IMR-90 (cell line): ENCODE data around the gene GTF2I. TPM values are rescaled to one million over a fixed set of nuclear protein-coding genes. Genes with fewer than 3 reads are reported as not detected.

Source experiments
- ATAC-seq: fragments of 200-7000 bp; cut with Tn5 transposase; 2 replicates; pipeline ENCODE4 v1.9.1; 2020; ENCODE audit warnings: low read depth, mild to moderate bottlenecking, moderate library complexity
- BruUV-seq: library from RNA; stranded (reverse); fragments of 400-500 nt; replicated peaks from 2 replicates; lab custom pipeline; 2021; lab: Mats Ljungman, UMichigan
- CTCF ChIA-PET: fragments of 300-600 bp; formaldehyde crosslinking; extraction: SDS; loops from one replicate; lab custom pipeline; 2021; ENCODE audit warnings: antibody characterized with exemption; lab: Yijun Ruan, JAX
- POLR2A ChIA-PET: fragments of 300-600 bp; sonication (Branson Sonifier 250); formaldehyde crosslinking; loops from one replicate; lab custom pipeline; 2022; ENCODE audit warnings: antibody characterized with exemption; ENCODE audit not compliant: unreplicated experiment; lab: Charles Lee
- DNase-seq: peaks from one replicate; pipeline ENCODE4 v3.0.0; 2013
- H2AFZ ChIP-seq: replicated peaks from 2 replicates; pipeline ENCODE3; 2013; ENCODE audit warnings: low read length, mild to moderate bottlenecking; ENCODE audit not compliant: poor library complexity
- H2AK5ac ChIP-seq: 2 replicates; pipeline ENCODE4 v1.6.1; 2013; ENCODE audit warnings: low read depth, low read length, inconsistent platforms
- H2AK9ac ChIP-seq: replicated peaks from 2 replicates; pipeline ENCODE3; 2013; ENCODE audit warnings: mild to moderate bottlenecking, low read depth, low read length, moderate library complexity; ENCODE audit not compliant: poor library complexity
- H2BK120ac ChIP-seq: 2 replicates; pipeline ENCODE4 v1.6.1; 2013; ENCODE audit warnings: low read depth, low read length, inconsistent platforms
- H2BK15ac ChIP-seq: 3 replicates; pipeline ENCODE4 v1.6.1; 2013; ENCODE audit warnings: low read depth, low read length, inconsistent platforms
- H2BK20ac ChIP-seq: 2 replicates; pipeline ENCODE4 v1.6.1; 2013; ENCODE audit warnings: low read depth, mild to moderate bottlenecking, inconsistent platforms, low read length, moderate library complexity
- H2BK5ac ChIP-seq: 2 replicates; pipeline ENCODE4 v1.6.1; 2013; ENCODE audit warnings: mild to moderate bottlenecking, low read depth, low read length, inconsistent platforms; ENCODE audit not compliant: poor library complexity, severe bottlenecking
- H3K14ac ChIP-seq: replicated peaks from 2 replicates; pipeline ENCODE4 v1.6.1; 2013; ENCODE audit warnings: low read depth, low read length, inconsistent platforms
- H3K18ac ChIP-seq: 2 replicates; pipeline ENCODE4 v1.6.1; 2013; ENCODE audit warnings: low read depth, low read length, control low read depth
- H3K23ac ChIP-seq: 2 replicates; pipeline ENCODE4 v1.6.1; 2013; ENCODE audit warnings: low read depth, low read length, inconsistent platforms
- H3K27ac ChIP-seq: 2 replicates; pipeline ENCODE4 v1.5.1; 2013; ENCODE audit warnings: mild to moderate bottlenecking, control low read depth, low read length; ENCODE audit not compliant: insufficient read depth
- H3K27me3 ChIP-seq: 2 replicates; pipeline ENCODE4 v1.6.1; 2013; ENCODE audit warnings: low read length; ENCODE audit not compliant: control insufficient read depth, insufficient read depth
- H3K36me3 ChIP-seq: 2 replicates; pipeline ENCODE4 v1.6.1; 2013; ENCODE audit warnings: low read length, mixed read lengths; ENCODE audit not compliant: control insufficient read depth, insufficient read depth
- H3K4ac ChIP-seq: 2 replicates; pipeline ENCODE4 v1.6.1; 2013; ENCODE audit warnings: low read depth, low read length, inconsistent platforms
- H3K4me1 ChIP-seq: 2 replicates; pipeline ENCODE4 v1.6.1; 2013; ENCODE audit warnings: low read length, mixed read lengths; ENCODE audit not compliant: control insufficient read depth, insufficient read depth
- H3K4me2 ChIP-seq: 2 replicates; pipeline ENCODE4 v1.6.1; 2013; ENCODE audit warnings: low read depth, mild to moderate bottlenecking, control low read depth, low read length, moderate library complexity
- H3K4me3 ChIP-seq: 2 replicates; pipeline ENCODE4 v1.5.1; 2013; ENCODE audit warnings: low read depth, mild to moderate bottlenecking, control low read depth, low read length, moderate library complexity; ENCODE audit not compliant: insufficient read depth
- H3K56ac ChIP-seq: 2 replicates; pipeline ENCODE4 v1.6.1; 2013; ENCODE audit warnings: low read length, inconsistent platforms; ENCODE audit not compliant: insufficient read depth; ENCODE audit errors: extremely low read depth
- H3K79me1 ChIP-seq, 2 experiments: 2 replicates each; pipeline ENCODE4 v1.6.1; 2013; ENCODE audit warnings: low read length in 2 of 2, inconsistent platforms in 1 of 2, low read depth in 1 of 2
- H3K9ac ChIP-seq: 2 replicates; pipeline ENCODE4 v1.6.1; 2013; ENCODE audit warnings: low read depth, low read length, control low read depth
- H3K9me1 ChIP-seq: 2 replicates; pipeline ENCODE4 v1.6.1; 2013; ENCODE audit warnings: low read length, inconsistent platforms; ENCODE audit not compliant: insufficient read depth
- H3K9me3 ChIP-seq: 2 replicates; pipeline ENCODE4 v1.6.1; 2013; ENCODE audit warnings: low read length; ENCODE audit not compliant: control insufficient read depth, insufficient read depth
- H4K20me1 ChIP-seq: 2 replicates; pipeline ENCODE4 v1.6.1; 2013; ENCODE audit warnings: low read length, inconsistent platforms; ENCODE audit not compliant: insufficient read depth
- H4K5ac ChIP-seq: 2 replicates; pipeline ENCODE4 v1.6.1; 2013; ENCODE audit warnings: mild to moderate bottlenecking, low read depth, low read length, control low read depth
- H4K8ac ChIP-seq, 2 experiments: 2 replicates each; pipeline ENCODE4 v1.6.1; 2013; ENCODE audit warnings: low read depth in 2 of 2, low read length in 2 of 2, control low read depth in 1 of 2, inconsistent platforms in 1 of 2
- H4K91ac ChIP-seq: 2 replicates; pipeline ENCODE4 v1.6.1; 2013; ENCODE audit warnings: low read depth, low read length, inconsistent platforms; ENCODE audit not compliant: insufficient read depth
- BHLHE40 ChIP-seq: fragments of 150-350 bp; IDR thresholded peaks from 2 replicates; pipeline ENCODE4 v1.6.1; 2016; ENCODE audit warnings: mild to moderate bottlenecking, low read depth, low read length
- CEBPB ChIP-seq: IDR thresholded peaks from 2 replicates; pipeline ENCODE4 v1.6.1; 2012; ENCODE audit warnings: low read depth, low read length, improper control_type of control experiment
- FOS ChIP-seq: fragments of 150-350 bp; IDR thresholded peaks from 2 replicates; pipeline ENCODE4 v1.6.1; 2016; ENCODE audit warnings: low read depth, low read length
- MAFK ChIP-seq: IDR thresholded peaks from 2 replicates; pipeline ENCODE4 v1.6.1; 2012; ENCODE audit warnings: low read depth, low read length, improper control_type of control experiment
- MXI1 ChIP-seq: IDR thresholded peaks from 2 replicates; pipeline ENCODE4 v1.6.1; 2012; ENCODE audit warnings: low read depth, mild to moderate bottlenecking, low read length, moderate library complexity, borderline replicate concordance
- NFE2L2 ChIP-seq: fragments of 150-350 bp; IDR thresholded peaks from 2 replicates; pipeline ENCODE4 v1.6.1; 2016; ENCODE audit warnings: low read depth, mild to moderate bottlenecking, low read length
- POLR2A ChIP-seq: IDR thresholded peaks from 2 replicates; pipeline ENCODE4 v1.6.1; 2012; ENCODE audit warnings: mild to moderate bottlenecking, low read depth, low read length
- RAD21 ChIP-seq: IDR thresholded peaks from 2 replicates; pipeline ENCODE4 v1.6.1; 2012; ENCODE audit warnings: low read length, improper control_type of control experiment
- RCOR1 ChIP-seq: IDR thresholded peaks from 2 replicates; pipeline ENCODE4 v1.6.1; 2012; ENCODE audit warnings: mild to moderate bottlenecking, low read length, improper control_type of control experiment; ENCODE audit not compliant: insufficient replicate concordance
- RFX5 ChIP-seq: IDR thresholded peaks from 2 replicates; pipeline ENCODE4 v1.8.0; 2012; ENCODE audit warnings: low read depth, mild to moderate bottlenecking, low read length, moderate library complexity
- SMC3 ChIP-seq: fragments of 150-350 bp; IDR thresholded peaks from 2 replicates; pipeline ENCODE4 v1.6.1; 2016; ENCODE audit warnings: low read depth, mild to moderate bottlenecking, antibody characterized with exemption, low read length, moderate library complexity
- WGBS, 2 experiments: methylation state at CpG; one replicate each; pipeline versions ENCODE4 v1.1.5 to v1.1.7; 2013; ENCODE audit warnings: missing lambda C conversion rate in 2 of 2; ENCODE audit not compliant: insufficient read length in 1 of 2; ENCODE audit errors: extremely low coverage in 2 of 2; 5-methylcytosine and 5-hydroxymethylcytosine counted together
- dilution Hi-C: fragments of 300-500 bp; cut with HindIII; formaldehyde crosslinking; loops from one replicate; pipeline ENCODE4 v1.14.3; 2018; ENCODE audit warnings: low sequenced_read_pairs; ENCODE audit not compliant: unreplicated experiment
- in situ Hi-C: fragments of 300-500 bp; cut with MboI; formaldehyde crosslinking; loops from 3 replicates; pipeline ENCODE4 v1.14.3; 2019; ENCODE audit warnings: low sequenced_read_pairs, inconsistent platforms, mixed read lengths
- intact Hi-C: fragments of 100-400 bp; cut with micrococcal nuclease; formaldehyde crosslinking; loops from 2 replicates; pipeline ENCODE4 v1.10.0; 2022
- polyA plus RNA-seq, 3 experiments: library from polyadenylated mRNA; depleted of rRNA; stranded (reverse); fragments of >200 nt; gene quantifications; 2 replicates each; pipeline ENCODE4 v1.2.3, GENCODE V29; 2012; ENCODE audit warnings: low replicate concordance in 1 of 3
- total RNA-seq: library from RNA; depleted of rRNA; stranded (reverse); fragments of >200 nt; gene quantifications from 2 replicates; pipeline ENCODE4 v1.2.3, GENCODE V29; 2012
- TF ChIP-seq, protein P1 (sequence below): conservative IDR thresholded peaks from 2 replicates; pipeline ENCODE4 v1.5.1; 2012; ENCODE audit warnings: mild to moderate bottlenecking, low read depth, low read length, improper control_type of control experiment
- TF ChIP-seq, protein P2 (sequence below): fragments of 150-350 bp; IDR thresholded peaks from 2 replicates; pipeline ENCODE4 v1.6.1; 2017; ENCODE audit warnings: mild to moderate bottlenecking, antibody characterized with exemption, low read length, low read depth
- TF ChIP-seq, protein P3 (sequence below): fragments of 150-350 bp; IDR thresholded peaks from 2 replicates; pipeline ENCODE4 v1.6.1; 2016; ENCODE audit warnings: low read depth, mild to moderate bottlenecking, low read length, moderate library complexity, borderline replicate concordance

Gene GTF2I
- total and polyA plus RNA-seq, 2 of the 4 experiments (the other 2 are of a cell fraction) = 46.4 to 88.8 TPM

DNA sequence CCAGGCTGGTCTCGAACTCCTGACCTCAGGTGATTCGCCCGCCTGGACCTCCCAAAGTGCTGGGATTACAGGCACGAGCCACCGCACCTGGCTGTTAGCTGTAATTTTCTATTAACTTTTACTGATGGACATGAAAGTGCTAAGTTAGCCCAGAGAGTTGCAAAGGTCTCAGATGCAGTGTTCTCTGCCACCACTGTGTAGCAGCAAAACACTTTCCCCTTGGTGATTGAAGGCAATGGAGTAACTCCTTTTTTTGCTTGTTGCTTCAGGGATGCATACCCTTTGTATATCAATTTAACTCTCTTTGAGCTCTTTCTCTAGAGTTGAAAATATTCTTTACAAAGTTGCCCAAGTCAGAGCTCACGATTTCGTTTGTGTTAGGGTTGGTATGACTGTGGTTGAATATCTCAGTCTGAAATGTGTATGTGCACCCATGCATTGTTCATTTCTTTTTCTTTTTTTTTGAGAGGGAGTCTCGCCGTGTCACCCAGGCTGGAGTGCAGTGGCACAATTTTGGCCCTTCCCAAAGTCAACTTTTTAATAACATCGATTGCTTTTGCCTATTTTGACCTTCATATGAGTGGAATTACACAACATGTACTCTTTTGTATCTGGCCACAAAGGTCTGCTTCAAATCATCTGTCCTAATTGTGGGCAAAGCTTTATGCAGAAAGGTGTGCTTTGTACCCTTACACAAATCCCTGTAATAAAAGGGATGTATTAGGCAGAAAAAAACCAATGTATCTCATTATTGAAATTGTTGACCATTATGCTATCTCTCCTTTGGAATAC is 52.6 kb downstream of the GTF2I start:
- Histone ChIP-seq H3K4me1 (peaks cover 7% of the 10 kb centered on the region), H2AK9ac (no peak overlapping the region), H3K14ac (no peak overlapping the region), H3K9me1 (no peaks in the 10 kb centered on the region), H3K4me2 (no peak overlapping the region), H3K9ac (no peak overlapping the region), H3K23ac (no peak overlapping the region), H4K5ac (no peak overlapping the region; the same call in 1 of the 2 replicates), H3K27ac (peak overlapping the region; percentile 25; the same call in 1 of the 2 replicates), H3K9me3 (peaks cover 10% of the 10 kb centered on the region), H3K56ac (no peak overlapping the region), H4K91ac (no peak overlapping the region; the same call in 1 of the 2 replicates), H2AK5ac (no peak overlapping the region), H2AFZ (no peak overlapping the region), H2BK120ac (peak overlapping the region; percentile 2; the same call in 1 of the 2 replicates), H3K18ac (peak overlapping the region; percentile 24; the same call in 1 of the 2 replicates), H4K8ac (no peak overlapping the region), H4K20me1 (no peaks in the 10 kb centered on the region), H2BK20ac (no peak overlapping the region), H3K27me3 (no peaks in the 10 kb centered on the region), H3K4ac (no peak overlapping the region), H3K4me3 (no peak overlapping the region), H3K79me1 (peaks cover 24 to 42% of the 10 kb centered on the region in 2 experiments), H3K36me3 (peaks cover 61% of the 10 kb centered on the region), H2BK15ac (no peak overlapping the region), H2BK5ac (peak overlapping the region; percentile 70)
- ChIA-PET POLR2A (no interaction called here), CTCF (interaction anchor here (1.0 kb wide), 1 partner anchor 10 kb away, joined by 3 read pairs; no protein-coding TSS in a partner anchor)
- no CpG with 5 or more reads among the region's 10 CpGs for WGBS, 2 experiments
- intact Hi-C loops = loop anchor here (5.0 kb wide), 1 partner anchor 48 kb away; no protein-coding TSS in a partner anchor
- no peak for ATAC-seq
- no TSS peak for BruUV-seq
- DNase-seq = peak; percentile 7
- dilution Hi-C loops = no loop called here
- in situ Hi-C loops = loop anchor here (10.0 kb wide), 1 partner anchor 285 kb away; no protein-coding TSS in a partner anchor
- peak; percentile 24; the same call in 1 of the 2 replicates for TF ChIP-seq RAD21
- TF ChIP-seq FOS = no peak
- peak; percentile 15; the same call in 1 of the 2 replicates for TF ChIP-seq SMC3
- TF ChIP-seq CEBPB = no peak
- TF ChIP-seq RFX5 = no peak
- no peak for TF ChIP-seq BHLHE40
- TF ChIP-seq NFE2L2 = no peak
- TF ChIP-seq, protein P1, sequence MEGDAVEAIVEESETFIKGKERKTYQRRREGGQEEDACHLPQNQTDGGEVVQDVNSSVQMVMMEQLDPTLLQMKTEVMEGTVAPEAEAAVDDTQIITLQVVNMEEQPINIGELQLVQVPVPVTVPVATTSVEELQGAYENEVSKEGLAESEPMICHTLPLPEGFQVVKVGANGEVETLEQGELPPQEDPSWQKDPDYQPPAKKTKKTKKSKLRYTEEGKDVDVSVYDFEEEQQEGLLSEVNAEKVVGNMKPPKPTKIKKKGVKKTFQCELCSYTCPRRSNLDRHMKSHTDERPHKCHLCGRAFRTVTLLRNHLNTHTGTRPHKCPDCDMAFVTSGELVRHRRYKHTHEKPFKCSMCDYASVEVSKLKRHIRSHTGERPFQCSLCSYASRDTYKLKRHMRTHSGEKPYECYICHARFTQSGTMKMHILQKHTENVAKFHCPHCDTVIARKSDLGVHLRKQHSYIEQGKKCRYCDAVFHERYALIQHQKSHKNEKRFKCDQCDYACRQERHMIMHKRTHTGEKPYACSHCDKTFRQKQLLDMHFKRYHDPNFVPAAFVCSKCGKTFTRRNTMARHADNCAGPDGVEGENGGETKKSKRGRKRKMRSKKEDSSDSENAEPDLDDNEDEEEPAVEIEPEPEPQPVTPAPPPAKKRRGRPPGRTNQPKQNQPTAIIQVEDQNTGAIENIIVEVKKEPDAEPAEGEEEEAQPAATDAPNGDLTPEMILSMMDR = 0 out of 2 replicates have a peak, but pooled peaks have one; percentile 15
- TF ChIP-seq RCOR1 = no peak
- TF ChIP-seq POLR2A = no peak
- TF ChIP-seq, protein P2, sequence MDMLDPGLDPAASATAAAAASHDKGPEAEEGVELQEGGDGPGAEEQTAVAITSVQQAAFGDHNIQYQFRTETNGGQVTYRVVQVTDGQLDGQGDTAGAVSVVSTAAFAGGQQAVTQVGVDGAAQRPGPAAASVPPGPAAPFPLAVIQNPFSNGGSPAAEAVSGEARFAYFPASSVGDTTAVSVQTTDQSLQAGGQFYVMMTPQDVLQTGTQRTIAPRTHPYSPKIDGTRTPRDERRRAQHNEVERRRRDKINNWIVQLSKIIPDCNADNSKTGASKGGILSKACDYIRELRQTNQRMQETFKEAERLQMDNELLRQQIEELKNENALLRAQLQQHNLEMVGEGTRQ = no peak
- TF ChIP-seq, protein P3, sequence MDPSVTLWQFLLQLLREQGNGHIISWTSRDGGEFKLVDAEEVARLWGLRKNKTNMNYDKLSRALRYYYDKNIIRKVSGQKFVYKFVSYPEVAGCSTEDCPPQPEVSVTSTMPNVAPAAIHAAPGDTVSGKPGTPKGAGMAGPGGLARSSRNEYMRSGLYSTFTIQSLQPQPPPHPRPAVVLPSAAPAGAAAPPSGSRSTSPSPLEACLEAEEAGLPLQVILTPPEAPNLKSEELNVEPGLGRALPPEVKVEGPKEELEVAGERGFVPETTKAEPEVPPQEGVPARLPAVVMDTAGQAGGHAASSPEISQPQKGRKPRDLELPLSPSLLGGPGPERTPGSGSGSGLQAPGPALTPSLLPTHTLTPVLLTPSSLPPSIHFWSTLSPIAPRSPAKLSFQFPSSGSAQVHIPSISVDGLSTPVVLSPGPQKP = no peak
- TF ChIP-seq MAFK = no peak
- no peak for TF ChIP-seq MXI1
